Measurements from ENCODE around the gene RNF157.
"Not testable (repeated sequence)": the region's sequence is repeated elsewhere in the genome, so short reads cannot be mapped to it uniquely, and the experiment has no call there.

Gene RNF157

GRCh38 chr17:76270127-76270592 lies 29.9 kb upstream of the RNF157 start:
- no peak for DNase-seq

- DNase-seq, result no peak
These were observed 29.0 kb upstream of the RNF157 start for GRCh38 chr17:76268991-76269981.

GRCh38 chr17:76268015-76268749 lies 27.9 kb upstream of the RNF157 start:
- DNase-seq, result peak; percentile 65 to 69

GRCh38 chr17:76267581-76268001 lies 27.3 kb upstream of the RNF157 start:
- not testable (repeated sequence) for DNase-seq

- DNase-seq, result no peak
These were observed 26.8 kb upstream of the RNF157 start for GRCh38 chr17:76267051-76267576.

- DNase-seq, result no peak
These were observed 26.1 kb upstream of the RNF157 start for GRCh38 chr17:76266244-76266938.

GRCh38 chr17:76265624-76266243 lies 25.4 kb upstream of the RNF157 start:
- no peak for DNase-seq

GRCh38 chr17:76264755-76265623 lies 24.7 kb upstream of the RNF157 start, which contains the start of gene UBALD2:
UBALD2 (plus strand) TSS chr17:76265348; CDS start chr17:76265506, 158 bp downstream.
- DNase-seq, result peak; percentile 97 to 98

GRCh38 chr17:76264425-76264754 lies 24.1 kb upstream of the RNF157 start:
- DNase-seq, result no peak

- DNase-seq, result no peak
These were observed 23.6 kb upstream of the RNF157 start for GRCh38 chr17:76263896-76264295.

- DNase-seq, result no peak
These were observed 22.5 kb upstream of the RNF157 start for GRCh38 chr17:76262732-76263344.

GRCh38 chr17:76261421-76262215 lies 21.3 kb upstream of the RNF157 start:
- DNase-seq, result no peak

- no peak for DNase-seq
These were observed 20.4 kb upstream of the RNF157 start for GRCh38 chr17:76260669-76261068.

GRCh38 chr17:76260220-76260619 lies 19.9 kb upstream of the RNF157 start:
- DNase-seq, result no peak

- DNase-seq, result not testable (repeated sequence)
These were observed 16.2 kb upstream of the RNF157 start for GRCh38 chr17:76256430-76257050.

- DNase-seq, result no peak
These were observed 15.6 kb upstream of the RNF157 start for GRCh38 chr17:76255801-76256429.

- no peak for DNase-seq
These were observed 14.0 kb upstream of the RNF157 start for GRCh38 chr17:76254275-76254674.

- no peak for DNase-seq
These were observed 13.5 kb upstream of the RNF157 start for GRCh38 chr17:76253841-76254240.
